ENCODE measurements around the gene PALMD.

Gene PALMD, protein sequence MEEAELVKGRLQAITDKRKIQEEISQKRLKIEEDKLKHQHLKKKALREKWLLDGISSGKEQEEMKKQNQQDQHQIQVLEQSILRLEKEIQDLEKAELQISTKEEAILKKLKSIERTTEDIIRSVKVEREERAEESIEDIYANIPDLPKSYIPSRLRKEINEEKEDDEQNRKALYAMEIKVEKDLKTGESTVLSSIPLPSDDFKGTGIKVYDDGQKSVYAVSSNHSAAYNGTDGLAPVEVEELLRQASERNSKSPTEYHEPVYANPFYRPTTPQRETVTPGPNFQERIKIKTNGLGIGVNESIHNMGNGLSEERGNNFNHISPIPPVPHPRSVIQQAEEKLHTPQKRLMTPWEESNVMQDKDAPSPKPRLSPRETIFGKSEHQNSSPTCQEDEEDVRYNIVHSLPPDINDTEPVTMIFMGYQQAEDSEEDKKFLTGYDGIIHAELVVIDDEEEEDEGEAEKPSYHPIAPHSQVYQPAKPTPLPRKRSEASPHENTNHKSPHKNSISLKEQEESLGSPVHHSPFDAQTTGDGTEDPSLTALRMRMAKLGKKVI

DNA sequence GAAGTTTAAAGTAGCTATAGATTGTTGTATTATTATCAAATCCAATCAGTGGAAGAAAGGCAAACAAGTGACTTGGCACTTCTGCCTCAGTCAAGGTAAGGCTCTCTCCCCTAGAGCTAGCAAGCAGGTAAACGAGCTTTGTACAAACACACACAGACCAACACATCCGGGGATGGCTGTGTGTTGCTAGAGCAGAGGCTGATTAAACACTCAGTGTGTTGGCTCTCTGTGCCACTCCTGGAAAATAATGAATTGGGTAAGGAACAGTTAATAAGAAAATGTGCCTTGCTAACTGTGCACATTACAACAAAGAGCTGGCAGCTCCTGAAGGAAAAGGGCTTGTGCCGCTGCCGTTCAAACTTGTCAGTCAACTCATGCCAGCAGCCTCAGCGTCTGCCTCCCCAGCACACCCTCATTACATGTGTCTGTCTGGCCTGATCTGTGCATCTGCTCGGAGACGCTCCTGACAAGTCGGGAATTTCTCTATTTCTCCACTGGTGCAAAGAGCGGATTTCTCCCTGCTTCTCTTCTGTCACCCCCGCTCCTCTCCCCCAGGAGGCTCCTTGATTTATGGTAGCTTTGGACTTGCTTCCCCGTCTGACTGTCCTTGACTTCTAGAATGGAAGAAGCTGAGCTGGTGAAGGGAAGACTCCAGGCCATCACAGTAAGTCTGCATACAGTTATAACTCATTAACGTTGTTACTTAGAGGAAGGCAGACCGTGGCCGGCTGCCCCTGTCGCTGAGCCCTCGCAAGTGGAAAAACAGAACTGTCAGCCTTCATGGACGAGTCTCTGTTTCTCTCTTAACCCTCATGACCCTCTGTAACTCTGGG lies at the start of gene PALMD:
PALMD (plus strand) TSS at position 415 of the 833 bp plus-strand sequence; CDS start at position 620, 205 bp downstream.
- DNase-seq (ENCODE audit: low read depth): no peak

DNA sequence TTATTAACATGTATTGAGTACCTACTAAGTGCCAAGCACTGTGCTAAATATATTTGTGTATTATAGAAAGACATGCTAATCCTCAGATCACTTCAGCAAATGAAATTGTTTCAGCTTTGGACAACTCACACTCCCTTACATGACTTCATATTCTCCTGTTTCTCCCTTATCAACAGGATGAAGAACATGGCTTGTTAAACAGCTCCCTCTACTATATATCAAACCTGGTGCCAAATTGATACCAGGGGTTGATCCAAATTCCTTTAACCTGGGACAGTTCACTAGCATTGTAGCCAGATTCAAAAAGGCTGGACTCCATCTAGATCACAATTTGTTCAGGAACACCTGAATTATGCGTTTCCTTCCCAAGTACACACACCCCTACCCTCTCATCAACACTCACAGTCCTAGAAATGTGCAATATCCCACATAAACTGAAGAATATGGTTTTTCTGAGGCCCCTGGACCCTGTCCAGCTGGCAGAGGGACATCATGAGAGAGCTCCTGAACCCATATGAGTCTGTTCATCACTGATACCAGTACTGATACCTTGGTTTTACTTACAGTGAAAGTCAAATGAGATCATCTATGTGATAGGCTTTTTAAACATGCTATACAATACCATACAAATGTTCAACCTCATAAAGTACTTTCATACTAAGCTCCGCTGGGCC lies 47.0 kb upstream of the PALMD start:
- no peak for DNase-seq (ENCODE audit: low read depth)

DNA sequence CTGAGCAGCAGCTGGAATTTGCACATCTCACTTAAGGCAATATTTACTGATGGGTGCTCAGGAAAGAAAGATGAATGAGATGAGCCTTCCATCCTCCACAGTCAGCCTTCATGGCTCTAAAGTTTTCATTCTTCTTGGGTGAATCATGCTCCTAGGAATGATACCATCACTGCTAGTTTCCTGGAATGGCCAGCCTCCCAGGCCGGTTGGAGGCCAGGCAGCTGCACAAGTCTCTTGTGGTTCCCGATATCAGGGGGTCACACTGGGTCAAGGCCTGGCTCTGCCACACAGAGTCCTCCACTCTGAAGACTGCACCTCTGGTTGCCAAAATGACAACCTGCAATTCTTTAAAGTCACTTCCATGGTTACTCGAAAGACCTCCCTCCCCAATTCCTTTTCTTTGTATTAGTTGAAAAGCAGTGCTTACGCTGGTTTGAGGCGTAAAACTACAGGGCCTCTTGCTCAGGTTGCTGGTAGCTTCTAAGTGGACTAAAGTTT lies 46.2 kb upstream of the PALMD start:
- DNase-seq (ENCODE audit: low read depth): peak; percentile 72

DNA sequence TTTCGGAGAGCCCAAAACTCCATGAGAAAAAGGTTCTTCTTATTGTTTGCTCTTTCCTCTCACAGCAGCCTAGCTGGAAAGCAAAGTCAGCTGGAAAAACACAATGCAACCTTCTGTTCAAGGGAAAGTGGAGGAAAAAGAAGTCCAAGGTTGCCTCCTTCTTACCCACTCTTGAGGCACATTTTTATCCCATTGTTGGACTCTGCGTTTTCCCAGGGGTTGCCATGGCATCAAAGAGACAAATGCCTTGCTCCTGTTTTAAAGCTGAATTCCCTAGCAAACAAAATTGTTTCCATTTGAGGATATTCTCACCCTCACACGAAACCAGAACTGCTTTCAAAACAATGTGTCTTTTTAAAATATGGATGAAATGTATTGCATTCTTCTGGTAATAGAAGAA lies 45.1 kb upstream of the PALMD start:
- DNase-seq (ENCODE audit: low read depth): no peak

DNA sequence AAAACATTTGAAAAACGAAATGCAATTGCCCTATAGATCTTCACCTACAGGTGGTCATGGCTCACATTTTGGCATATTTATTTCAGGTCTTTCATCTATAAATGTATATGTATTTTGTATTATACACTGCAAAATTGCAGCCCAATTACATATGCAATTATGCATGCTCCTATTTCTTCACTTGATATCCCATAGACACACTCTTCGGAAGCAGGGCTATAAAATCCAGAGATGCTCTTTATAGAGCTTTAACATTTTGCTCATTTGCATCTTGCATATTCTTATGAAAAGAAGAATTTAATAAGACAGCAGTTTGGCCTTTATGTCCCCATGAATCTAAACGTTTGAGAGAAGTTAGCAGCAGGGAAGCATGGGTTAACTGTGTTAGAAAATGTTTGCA lies 44.7 kb upstream of the PALMD start:
- DNase-seq (ENCODE audit: low read depth): no peak

DNA sequence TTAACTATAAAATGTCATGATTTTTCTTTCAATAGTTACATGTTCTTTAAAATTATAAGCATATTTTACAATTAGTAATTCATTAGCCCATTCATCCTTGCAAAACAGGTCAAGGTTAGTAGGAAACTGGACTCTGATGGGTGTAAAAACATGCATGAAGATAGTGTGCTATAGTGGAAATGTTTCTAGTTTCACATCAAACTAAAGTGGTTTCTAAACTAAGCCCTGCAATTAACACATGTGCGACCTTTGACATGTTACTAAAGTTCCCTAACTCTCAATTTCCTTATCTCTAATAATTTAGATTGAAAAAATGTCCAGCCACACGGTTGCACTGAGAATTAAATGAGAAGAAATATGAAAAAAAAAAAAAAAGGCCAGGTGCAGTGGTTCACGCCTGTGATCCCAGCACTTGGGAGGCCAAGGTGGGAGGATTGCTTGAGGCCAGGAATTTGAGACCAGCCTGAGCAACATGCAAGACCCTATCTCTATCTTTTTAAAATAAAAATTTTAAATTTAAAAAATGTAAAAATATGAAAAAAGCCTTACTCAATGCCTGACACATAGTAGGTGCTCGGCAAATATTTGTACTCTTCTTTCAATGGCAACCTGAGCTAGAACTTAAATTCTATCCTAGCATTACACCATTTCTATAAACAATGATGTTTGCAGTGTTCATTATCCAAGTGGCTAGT lies 44.1 kb upstream of the PALMD start:
- DNase-seq (ENCODE audit: low read depth): no peak

DNA sequence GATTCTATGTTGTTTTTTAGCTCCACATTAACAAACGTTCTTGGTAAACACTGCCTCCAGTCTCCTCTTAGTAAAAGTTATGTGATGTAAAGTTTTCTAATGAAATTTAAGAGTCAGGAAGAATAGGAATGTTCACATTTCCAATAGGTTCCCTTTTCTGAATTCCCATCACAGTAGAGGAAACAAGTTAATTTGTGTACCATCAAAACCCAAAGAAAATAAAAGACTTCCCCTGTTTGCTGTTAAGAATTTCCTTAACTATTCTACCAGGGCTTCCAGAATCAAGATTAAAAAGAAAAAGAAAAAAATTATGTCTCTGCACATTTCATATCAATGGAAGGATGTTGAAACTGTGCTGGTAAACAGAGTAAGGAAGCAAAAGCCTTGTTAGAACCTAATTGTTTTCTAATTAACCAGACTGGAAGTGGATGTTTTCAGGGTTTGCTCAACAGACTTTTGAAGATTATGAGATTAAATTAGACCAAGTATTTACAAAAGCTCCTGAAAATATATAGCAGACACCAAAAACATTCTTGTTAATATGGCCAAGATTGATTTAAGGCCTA lies 43.4 kb upstream of the PALMD start:
- no peak for DNase-seq (ENCODE audit: low read depth)

DNA sequence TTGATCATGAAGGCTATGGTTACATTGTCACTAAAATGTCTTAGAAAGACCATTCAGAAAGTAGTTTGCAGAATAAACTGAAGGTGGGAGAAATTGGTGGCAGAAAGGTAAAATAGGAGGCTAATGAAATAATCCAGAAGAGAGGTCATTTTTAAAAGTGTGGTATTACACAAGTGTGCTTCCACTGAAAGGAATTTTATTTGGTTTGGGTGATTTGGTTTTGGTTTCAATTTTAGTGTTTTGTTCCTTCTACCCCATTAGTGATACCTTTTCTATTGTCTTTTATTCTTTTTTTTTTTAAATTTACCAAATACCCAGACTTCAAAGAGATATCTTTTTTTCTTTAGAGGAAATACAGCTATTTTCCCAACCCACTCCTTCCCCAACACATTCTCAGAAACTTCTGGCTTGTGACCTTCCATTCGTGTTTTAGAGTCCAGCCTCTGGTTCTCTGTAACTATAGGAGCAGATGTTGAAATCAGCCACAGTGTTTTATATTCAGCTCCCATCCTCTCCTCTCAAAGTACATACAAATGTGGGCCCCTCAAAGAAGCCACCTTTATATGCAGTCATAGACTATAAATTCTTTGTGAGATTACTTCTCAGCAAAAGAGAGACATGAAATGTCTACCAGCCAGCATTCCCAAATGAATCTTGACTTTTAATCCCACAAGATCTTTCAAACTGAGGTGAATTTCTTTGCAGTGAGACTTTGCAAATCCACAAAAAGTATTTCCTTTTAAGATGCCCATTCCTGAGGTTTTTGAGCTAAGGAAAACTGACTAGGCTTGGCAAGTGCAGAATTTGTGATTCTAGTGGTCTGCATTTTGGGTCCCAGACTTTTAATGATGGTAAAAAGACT lies 42.0 kb upstream of the PALMD start:
- DNase-seq (ENCODE audit: low read depth): no peak

DNA sequence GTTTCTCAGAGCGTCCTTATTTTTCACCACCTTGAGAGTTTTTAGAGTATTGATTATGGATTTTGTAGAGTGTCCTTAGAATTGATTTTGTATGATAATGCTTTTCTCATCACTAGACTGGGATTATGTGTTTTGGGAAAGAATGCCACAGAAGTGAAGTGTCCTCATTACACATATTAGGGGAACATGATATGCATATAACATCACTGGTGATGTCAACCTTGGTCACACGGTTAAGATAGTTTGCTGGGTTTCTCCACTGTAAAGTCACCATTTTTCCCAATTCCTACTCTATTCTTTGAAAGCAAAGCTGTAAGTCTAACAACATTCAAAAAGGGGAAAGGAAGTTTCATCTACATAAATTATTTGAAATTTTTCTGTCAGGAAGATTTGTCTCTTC lies 39.6 kb upstream of the PALMD start:
- DNase-seq (ENCODE audit: low read depth): no peak

DNA sequence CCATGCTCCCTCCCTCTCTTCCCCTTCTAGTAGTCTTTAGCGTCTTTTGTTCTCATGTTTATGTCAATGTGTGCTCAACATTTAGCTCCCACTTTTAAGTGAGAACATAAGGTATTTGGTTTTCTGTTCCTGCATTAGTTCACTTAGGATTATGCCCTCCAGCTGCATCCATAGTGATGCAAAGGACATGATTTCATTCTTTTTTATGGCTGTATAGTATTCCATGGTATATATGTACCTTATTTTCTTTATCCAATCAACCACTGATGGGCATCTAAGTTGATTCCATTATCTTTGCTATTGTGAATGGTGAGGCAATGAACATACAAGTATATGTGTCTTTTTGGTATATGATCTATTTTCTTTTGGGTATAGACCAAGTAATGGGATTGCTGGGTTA lies 38.3 kb upstream of the PALMD start:
- no peak for DNase-seq (ENCODE audit: low read depth)

DNA sequence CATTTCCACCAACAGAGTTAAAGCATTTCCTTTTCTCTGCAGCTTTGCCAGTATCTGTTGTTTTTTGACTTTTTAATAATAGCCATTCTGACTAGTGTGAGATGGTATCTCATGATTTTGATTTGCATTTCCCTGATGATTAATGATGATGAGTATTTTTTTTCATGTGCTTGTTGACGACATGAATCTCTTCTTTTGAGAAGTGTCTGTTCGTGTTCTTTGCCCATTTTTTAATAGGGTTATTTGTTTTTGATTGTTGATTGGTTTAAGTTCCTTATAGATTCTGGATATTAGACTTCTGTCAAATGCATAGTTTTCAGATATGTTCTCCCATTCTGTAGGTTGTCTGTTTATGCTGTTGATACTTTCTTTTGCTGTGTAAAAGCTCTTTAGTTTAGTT lies 37.9 kb upstream of the PALMD start:
- DNase-seq (ENCODE audit: low read depth): no peak

DNA sequence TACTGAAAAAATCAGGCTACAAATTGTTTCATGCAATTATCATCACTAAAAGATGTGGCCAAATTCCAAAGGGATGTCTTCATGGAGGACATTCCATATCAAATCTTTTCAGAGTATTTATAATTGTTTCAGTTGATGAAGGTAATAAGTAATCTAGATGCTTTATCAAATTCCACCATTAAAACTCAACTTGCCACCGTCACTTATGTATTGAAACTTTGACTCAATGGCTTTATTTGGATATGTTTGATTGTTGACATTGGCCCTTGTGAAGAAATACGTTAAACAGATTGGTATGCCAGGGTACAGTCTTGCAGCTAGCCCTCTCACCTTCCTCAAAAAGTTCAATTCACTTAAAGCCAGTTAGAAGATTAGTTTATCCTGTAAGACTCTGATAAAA lies 32.2 kb upstream of the PALMD start:
- DNase-seq (ENCODE audit: low read depth): no peak

DNA sequence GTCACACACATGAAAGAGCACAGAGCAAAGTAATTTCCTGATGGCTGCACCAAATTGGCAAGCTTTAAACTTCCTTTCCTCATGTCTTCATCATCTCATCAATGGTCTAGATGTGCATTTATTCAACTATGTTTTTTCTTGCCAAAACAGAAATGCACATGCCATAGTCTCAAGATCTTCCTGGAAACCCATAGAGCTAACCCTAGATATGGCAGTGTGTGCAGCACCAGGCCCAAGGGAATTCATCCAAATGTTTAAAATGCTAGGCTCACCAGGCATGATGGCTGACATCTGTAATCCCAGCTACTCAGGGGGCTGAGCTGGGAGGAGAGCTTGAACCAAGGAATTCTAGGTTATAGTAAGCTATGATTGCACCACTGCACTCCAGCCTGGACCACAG lies 31.2 kb upstream of the PALMD start:
- DNase-seq (ENCODE audit: low read depth): no peak

DNA sequence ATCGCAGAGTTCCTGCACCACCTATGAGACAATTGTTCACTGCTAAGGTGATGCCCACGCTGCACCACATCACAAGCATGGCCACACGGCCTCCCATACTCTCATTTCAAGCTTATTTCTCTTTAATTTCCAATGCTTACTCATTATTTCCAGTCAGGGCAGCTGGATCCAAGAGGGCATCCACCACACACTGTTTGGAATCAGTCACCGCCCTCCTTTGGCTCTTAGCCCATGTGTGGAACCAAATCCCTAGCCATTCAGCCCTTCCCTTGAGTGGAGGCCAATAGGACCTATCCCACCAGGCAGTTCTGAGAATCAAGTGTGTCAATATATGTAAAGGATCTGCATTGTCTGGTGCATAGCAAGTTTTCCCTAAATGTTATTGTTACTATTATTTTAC lies 26.3 kb upstream of the PALMD start:
- DNase-seq (ENCODE audit: low read depth): no peak

DNA sequence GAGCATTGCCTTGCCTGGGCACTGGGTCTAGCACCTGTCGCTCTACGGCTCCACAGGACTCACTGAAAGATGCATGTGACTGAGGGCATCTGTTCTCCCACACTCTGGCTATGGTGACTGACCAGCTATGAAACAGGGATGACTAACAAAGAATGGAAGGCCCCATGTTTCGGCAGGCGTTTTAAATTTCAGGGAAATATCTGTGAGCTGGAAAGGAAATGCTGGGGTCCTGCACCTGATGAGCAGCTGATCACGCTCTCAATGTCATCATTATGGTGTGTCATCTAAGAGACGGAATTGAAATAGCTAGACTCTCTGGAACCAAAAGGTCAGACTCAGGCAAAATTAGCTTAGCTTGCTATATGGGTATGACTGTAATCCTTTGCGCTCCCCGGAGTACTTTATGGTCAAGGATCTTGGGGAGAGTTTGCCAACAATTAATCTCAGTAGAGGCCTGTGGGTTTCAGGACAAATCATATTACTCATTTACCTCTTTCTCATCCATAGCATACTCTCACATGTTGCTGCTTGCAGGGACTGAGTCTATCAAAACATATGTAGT lies 24.5 kb upstream of the PALMD start:
- DNase-seq (ENCODE audit: low read depth): no peak

DNA sequence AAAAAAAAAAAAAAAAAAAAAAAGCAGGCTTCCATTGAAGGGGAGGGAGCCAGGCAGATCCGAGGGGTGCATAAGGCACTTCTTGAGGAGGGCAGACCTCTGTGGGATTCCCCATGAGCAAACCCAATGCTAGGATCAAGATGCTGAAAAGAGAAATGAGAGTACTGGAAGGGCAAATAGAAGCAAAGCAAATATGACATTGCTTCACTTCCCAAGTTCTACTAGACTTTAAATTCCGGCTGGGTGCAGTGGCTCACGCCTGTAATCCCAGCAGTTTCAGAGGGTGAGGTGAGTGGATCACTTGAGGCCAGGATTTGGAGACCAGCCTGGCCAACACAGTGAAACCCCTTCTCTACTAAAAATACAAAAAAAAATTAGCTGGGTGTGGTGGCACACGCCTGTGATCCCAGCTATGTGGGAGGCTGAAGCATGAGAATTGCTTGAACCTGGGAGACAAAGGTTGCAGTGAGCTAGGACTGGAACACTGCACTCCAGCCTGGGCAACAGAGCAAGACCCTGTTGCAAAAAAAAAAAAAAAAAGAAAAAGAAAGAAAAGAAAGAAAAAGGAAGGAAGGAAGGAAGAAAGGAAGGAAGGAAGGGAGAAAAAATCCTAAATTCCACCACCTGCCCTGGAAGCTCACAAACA lies 23.1 kb upstream of the PALMD start:
- DNase-seq (ENCODE audit: low read depth): no peak

DNA sequence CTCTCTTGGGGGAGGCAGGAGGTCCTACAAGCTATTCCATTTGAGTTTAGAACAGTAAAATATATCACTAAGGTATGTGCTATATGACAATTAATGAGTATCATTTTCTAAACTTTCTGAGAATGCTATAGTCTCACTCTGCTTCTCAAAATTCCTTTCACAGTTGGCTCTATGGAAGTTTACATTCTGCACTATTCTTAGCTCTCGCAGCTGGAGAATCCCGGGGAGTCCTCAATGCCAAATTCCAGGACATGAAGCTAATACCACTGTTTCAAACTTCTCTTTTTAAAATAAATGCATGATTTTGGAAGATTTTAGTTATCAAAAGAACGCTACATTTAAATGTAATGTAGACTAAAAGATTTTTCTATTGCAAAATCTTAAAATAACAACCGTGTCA lies 22.4 kb upstream of the PALMD start:
- DNase-seq (ENCODE audit: low read depth): no peak

DNA sequence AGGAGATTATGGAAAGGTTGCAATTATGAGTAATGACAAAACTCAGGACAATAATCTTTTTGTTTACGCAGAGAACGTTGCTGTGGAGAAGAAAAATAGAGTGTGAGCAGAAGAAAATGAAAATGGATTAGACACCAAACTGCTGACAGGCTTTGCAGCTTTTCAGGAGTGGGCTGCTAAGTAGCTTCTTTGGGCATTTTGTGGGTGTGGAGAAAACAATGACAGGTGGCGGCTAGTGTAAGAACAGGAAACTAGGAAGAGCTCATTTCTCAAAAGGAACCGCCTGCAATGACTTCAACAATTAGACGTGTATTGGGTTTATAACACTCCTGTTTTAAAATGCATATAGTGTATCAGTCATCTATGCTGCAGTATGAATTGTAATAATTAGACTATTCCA lies 18.3 kb upstream of the PALMD start:
- no peak for DNase-seq (ENCODE audit: low read depth)

DNA sequence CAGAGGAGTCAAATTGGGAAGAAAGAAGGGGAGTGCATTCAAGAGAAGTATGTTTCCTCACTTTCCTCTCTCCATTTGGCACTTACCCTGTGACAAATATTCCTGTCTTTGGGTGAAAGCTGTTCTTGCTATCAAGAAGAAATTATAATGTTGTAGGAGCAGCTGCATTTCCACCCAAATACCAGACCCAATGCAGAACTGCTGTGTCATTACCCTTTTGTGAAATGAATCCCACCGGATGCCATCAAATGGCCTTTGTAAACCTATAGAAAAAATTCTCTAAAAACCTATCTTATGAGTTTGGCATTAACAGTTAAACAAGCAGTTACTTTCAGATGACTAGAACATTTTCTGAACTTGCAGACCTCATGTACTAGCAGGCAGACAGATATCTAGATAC lies 16.7 kb upstream of the PALMD start:
- DNase-seq (ENCODE audit: low read depth): no peak
